GM23338 (cell line): Measurements from ENCODE around the gene RIOK1. TPM values are rescaled to one million over a fixed set of nuclear protein-coding genes. Genes with fewer than 3 reads are reported as not detected.
A peak's percentile ranks its signal among the peaks of the same experiment; 100 is the strongest.

ENCODE experiments used
- ATAC-seq: fragments of 200-7000 bp; cut with Tn5 transposase; 3 replicates; pipeline ENCODE4 v1.9.1; 2020
- DNase-seq: peaks from one replicate; pipeline ENCODE4 v3.0.0-alpha.2; 2015; ENCODE audit warnings: low spot score
- H2AFZ ChIP-seq: fragments of 200-600 bp; sonication (generic); 2 replicates; pipeline ENCODE4 v1.8.0; 2016; ENCODE audit warnings: antibody characterized with exemption, mild to moderate bottlenecking, moderate library complexity
- H3F3A ChIP-seq: fragments of 200-600 bp; sonication (generic); replicated peaks from 2 replicates; pipeline ENCODE4 v1.8.0; 2017; ENCODE audit warnings: antibody characterized with exemption, mixed run types, low read depth
- H3K27ac ChIP-seq: fragments of 200-600 bp; sonication (generic); 2 replicates; pipeline ENCODE4 v1.6.1; 2016; ENCODE audit warnings: low read depth
- H3K27me3 ChIP-seq: fragments of 200-600 bp; sonication (generic); 2 replicates; pipeline ENCODE4 v1.8.0; 2016; ENCODE audit warnings: mild to moderate bottlenecking, mixed run types, moderate library complexity; ENCODE audit not compliant: insufficient read depth
- H3K36me3 ChIP-seq: fragments of 200-600 bp; sonication (generic); 2 replicates; pipeline ENCODE4 v1.8.0; 2016; ENCODE audit warnings: mild to moderate bottlenecking; ENCODE audit not compliant: insufficient read depth
- H3K4me1 ChIP-seq: fragments of 200-600 bp; sonication (generic); 2 replicates; pipeline ENCODE4 v1.8.0; 2016; ENCODE audit warnings: mild to moderate bottlenecking, moderate library complexity; ENCODE audit not compliant: insufficient read depth
- H3K4me2 ChIP-seq: fragments of 200-600 bp; sonication (generic); 2 replicates; pipeline ENCODE4 v1.7.1; 2017; ENCODE audit warnings: mixed run types
- H3K4me3 ChIP-seq: fragments of 200-600 bp; sonication (generic); 2 replicates; pipeline ENCODE4 v1.6.1; 2016; ENCODE audit warnings: mixed run types
- H3K79me2 ChIP-seq: fragments of 200-600 bp; sonication (generic); replicated peaks from 2 replicates; pipeline ENCODE4 v1.8.0; 2017; ENCODE audit warnings: mild to moderate bottlenecking; ENCODE audit not compliant: insufficient read depth
- H3K9me2 ChIP-seq: fragments of 200-600 bp; sonication (generic); 2 replicates; pipeline ENCODE4 v1.8.0; 2017; ENCODE audit not compliant: insufficient read depth
- H4K20me1 ChIP-seq: fragments of 200-600 bp; sonication (generic); replicated peaks from 2 replicates; pipeline ENCODE4 v1.8.0; 2017; ENCODE audit warnings: mild to moderate bottlenecking; ENCODE audit not compliant: insufficient read depth
- H3K27ac Mint-ChIP-seq: 2 replicates; pipeline ENCODE4 v1.8.0; 2020; ENCODE audit warnings: inconsistent platforms, mild to moderate bottlenecking, moderate library complexity, mixed read lengths
- H3K27me3 Mint-ChIP-seq: 3 replicates; pipeline ENCODE4 v1.8.0; 2022; ENCODE audit warnings: low read depth, mild to moderate bottlenecking, moderate library complexity, mixed read lengths, inconsistent platforms; ENCODE audit not compliant: insufficient read depth, poor library complexity
- H3K36me3 Mint-ChIP-seq: 3 replicates; pipeline ENCODE4 v1.8.0; 2021; ENCODE audit warnings: low read depth, mild to moderate bottlenecking, inconsistent platforms, moderate library complexity, mixed read lengths
- H3K4me1 Mint-ChIP-seq: 3 replicates; pipeline ENCODE4 v1.8.0; 2020; ENCODE audit warnings: mild to moderate bottlenecking, inconsistent platforms, mixed read lengths
- H3K4me3 Mint-ChIP-seq: 3 replicates; pipeline ENCODE4 v1.8.0; 2021; ENCODE audit warnings: moderate library complexity, mild to moderate bottlenecking, inconsistent platforms, mixed read lengths
- H3K9me3 Mint-ChIP-seq: 3 replicates; pipeline ENCODE4 v1.8.0; 2020; ENCODE audit warnings: moderate library complexity, mild to moderate bottlenecking, inconsistent platforms, mixed read lengths
- CREB1 ChIP-seq: fragments of 250-450 bp; sonication (Bioruptor Pico); IDR thresholded peaks from 2 replicates; pipeline ENCODE4 v1.5.0; 2020; ENCODE audit warnings: low read depth, mild to moderate bottlenecking, moderate library complexity
- CTCF ChIP-seq, 2 experiments: fragments of 200-600 bp in 1 of 2; sonication (generic) in 1 of 2; conservative IDR thresholded peaks; 2 replicates each; pipeline versions ENCODE4 v1.5.1 to v1.6.1; 2016 to 2017; ENCODE audit warnings: antibody characterized with exemption in 2 of 2, low read depth in 2 of 2, mild to moderate bottlenecking in 2 of 2, moderate library complexity in 1 of 2
- ETS1 ChIP-seq: IDR thresholded peaks from 2 replicates; pipeline ENCODE4 v1.6.1; 2016; ENCODE audit warnings: antibody characterized with exemption
- EZH2 ChIP-seq: fragments of 200-600 bp; sonication (generic); IDR thresholded peaks from one replicate; pipeline ENCODE4 v1.8.0; 2017; ENCODE audit warnings: antibody characterized with exemption, mild to moderate bottlenecking, low read depth; ENCODE audit not compliant: unreplicated experiment
- EZH2phosphoT487 ChIP-seq: fragments of 200-600 bp; sonication (generic); IDR thresholded peaks from one replicate; pipeline ENCODE4 v1.8.1; 2018; ENCODE audit warnings: antibody characterized with exemption; ENCODE audit not compliant: unreplicated experiment
- JUNB ChIP-seq: IDR thresholded peaks from one replicate; pipeline ENCODE4 v1.6.1; 2016; ENCODE audit warnings: antibody characterized with exemption; ENCODE audit not compliant: unreplicated experiment
- NANOG ChIP-seq: IDR thresholded peaks from 2 replicates; pipeline ENCODE4 v1.6.1; 2016; ENCODE audit warnings: antibody characterized with exemption, borderline replicate concordance
- POLR2AphosphoS5 ChIP-seq: IDR thresholded peaks from 2 replicates; pipeline ENCODE4 v1.6.1; 2016; ENCODE audit warnings: antibody characterized with exemption, low read depth
- REST ChIP-seq: IDR thresholded peaks from one replicate; pipeline ENCODE4 v1.6.1; 2018; ENCODE audit warnings: antibody characterized with exemption; ENCODE audit not compliant: unreplicated experiment
- STAT1 ChIP-seq: IDR thresholded peaks from one replicate; pipeline ENCODE4 v1.6.1; 2016; ENCODE audit warnings: antibody characterized with exemption; ENCODE audit not compliant: unreplicated experiment
- ZNF114 ChIP-seq: fragments of 250-450 bp; sonication (Bioruptor Pico); IDR thresholded peaks from 2 replicates; pipeline ENCODE4 v1.5.0; 2020; ENCODE audit warnings: mild to moderate bottlenecking, moderate library complexity
- ZNF331 ChIP-seq: fragments of 250-450 bp; sonication (Bioruptor Pico); IDR thresholded peaks from 2 replicates; pipeline ENCODE4 v1.5.0; 2020; ENCODE audit warnings: low read depth, mild to moderate bottlenecking, moderate library complexity
- polyA plus RNA-seq: library from polyadenylated mRNA; unstranded; fragments of >200 nt; fragmentation: Nextera tagmentation; extraction: Ambion mirVana; gene quantifications from 2 replicates; pipeline ENCODE4 v1.2.1, GENCODE V29; 2016
- total RNA-seq: library from RNA; depleted of rRNA; stranded (reverse); fragments of >200 nt; shearing (Covaris generic); gene quantifications from 2 replicates; pipeline ENCODE4 v1.2.3, GENCODE V29; 2014
- TF ChIP-seq, protein P1 (sequence below): fragments of 250-450 bp; sonication (Bioruptor Pico); IDR thresholded peaks from 2 replicates; pipeline ENCODE4 v1.5.0; 2020; ENCODE audit warnings: mild to moderate bottlenecking, moderate library complexity

Gene RIOK1
- total and polyA plus RNA-seq, 2 experiments from 2014 or later: 15.5 to 34.3 TPM

DNA sequence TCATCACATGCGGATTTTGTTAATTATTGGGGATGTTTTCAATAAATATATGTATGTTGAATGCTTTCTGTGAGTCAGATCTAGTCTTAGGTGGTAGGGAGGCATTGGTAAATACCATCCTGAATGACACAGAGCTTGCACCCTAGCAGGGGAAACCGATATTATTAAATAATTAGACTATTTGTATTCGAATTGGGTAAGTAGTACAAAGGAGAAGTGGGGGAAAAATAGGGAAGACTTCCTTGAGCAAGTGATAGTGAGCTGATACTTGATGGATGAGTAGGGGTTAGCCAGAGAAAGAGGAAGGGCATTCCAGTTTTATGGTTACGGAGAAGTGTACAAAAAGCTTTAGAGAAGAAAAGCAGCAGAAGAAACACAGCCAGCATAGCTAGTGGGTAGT, 1.5 kb downstream of the RIOK1 start:
- H3F3A ChIP-seq: 0 out of 2 replicates have a peak, but pooled peaks cover 4% of the 10 kb centered on the region
- Mint-ChIP-seq H3K9me3 (no peaks in the 10 kb centered on the region), H3K4me3 (peak overlapping the region; percentile 92), H3K27ac (no peak overlapping the region), H3K27me3 (peaks cover 3% of the 10 kb centered on the region), H3K4me1 (peaks cover 17% of the 10 kb centered on the region), H3K36me3 (peaks cover 30% of the 10 kb centered on the region)
- TF ChIP-seq JUNB: no peak
- TF ChIP-seq ETS1: no peak
- TF ChIP-seq EZH2phosphoT487: no peak
- TF ChIP-seq EZH2: no peak
- no peak for TF ChIP-seq ZNF114 (CRISPR knock-in tag)
- no peak for TF ChIP-seq CREB1 (CRISPR knock-in tag)
- TF ChIP-seq CTCF (conservative IDR thresholded peaks at IDR 0.05; ENCODE audit: low read depth in 2 of 2): no peak
- TF ChIP-seq, protein P1, sequence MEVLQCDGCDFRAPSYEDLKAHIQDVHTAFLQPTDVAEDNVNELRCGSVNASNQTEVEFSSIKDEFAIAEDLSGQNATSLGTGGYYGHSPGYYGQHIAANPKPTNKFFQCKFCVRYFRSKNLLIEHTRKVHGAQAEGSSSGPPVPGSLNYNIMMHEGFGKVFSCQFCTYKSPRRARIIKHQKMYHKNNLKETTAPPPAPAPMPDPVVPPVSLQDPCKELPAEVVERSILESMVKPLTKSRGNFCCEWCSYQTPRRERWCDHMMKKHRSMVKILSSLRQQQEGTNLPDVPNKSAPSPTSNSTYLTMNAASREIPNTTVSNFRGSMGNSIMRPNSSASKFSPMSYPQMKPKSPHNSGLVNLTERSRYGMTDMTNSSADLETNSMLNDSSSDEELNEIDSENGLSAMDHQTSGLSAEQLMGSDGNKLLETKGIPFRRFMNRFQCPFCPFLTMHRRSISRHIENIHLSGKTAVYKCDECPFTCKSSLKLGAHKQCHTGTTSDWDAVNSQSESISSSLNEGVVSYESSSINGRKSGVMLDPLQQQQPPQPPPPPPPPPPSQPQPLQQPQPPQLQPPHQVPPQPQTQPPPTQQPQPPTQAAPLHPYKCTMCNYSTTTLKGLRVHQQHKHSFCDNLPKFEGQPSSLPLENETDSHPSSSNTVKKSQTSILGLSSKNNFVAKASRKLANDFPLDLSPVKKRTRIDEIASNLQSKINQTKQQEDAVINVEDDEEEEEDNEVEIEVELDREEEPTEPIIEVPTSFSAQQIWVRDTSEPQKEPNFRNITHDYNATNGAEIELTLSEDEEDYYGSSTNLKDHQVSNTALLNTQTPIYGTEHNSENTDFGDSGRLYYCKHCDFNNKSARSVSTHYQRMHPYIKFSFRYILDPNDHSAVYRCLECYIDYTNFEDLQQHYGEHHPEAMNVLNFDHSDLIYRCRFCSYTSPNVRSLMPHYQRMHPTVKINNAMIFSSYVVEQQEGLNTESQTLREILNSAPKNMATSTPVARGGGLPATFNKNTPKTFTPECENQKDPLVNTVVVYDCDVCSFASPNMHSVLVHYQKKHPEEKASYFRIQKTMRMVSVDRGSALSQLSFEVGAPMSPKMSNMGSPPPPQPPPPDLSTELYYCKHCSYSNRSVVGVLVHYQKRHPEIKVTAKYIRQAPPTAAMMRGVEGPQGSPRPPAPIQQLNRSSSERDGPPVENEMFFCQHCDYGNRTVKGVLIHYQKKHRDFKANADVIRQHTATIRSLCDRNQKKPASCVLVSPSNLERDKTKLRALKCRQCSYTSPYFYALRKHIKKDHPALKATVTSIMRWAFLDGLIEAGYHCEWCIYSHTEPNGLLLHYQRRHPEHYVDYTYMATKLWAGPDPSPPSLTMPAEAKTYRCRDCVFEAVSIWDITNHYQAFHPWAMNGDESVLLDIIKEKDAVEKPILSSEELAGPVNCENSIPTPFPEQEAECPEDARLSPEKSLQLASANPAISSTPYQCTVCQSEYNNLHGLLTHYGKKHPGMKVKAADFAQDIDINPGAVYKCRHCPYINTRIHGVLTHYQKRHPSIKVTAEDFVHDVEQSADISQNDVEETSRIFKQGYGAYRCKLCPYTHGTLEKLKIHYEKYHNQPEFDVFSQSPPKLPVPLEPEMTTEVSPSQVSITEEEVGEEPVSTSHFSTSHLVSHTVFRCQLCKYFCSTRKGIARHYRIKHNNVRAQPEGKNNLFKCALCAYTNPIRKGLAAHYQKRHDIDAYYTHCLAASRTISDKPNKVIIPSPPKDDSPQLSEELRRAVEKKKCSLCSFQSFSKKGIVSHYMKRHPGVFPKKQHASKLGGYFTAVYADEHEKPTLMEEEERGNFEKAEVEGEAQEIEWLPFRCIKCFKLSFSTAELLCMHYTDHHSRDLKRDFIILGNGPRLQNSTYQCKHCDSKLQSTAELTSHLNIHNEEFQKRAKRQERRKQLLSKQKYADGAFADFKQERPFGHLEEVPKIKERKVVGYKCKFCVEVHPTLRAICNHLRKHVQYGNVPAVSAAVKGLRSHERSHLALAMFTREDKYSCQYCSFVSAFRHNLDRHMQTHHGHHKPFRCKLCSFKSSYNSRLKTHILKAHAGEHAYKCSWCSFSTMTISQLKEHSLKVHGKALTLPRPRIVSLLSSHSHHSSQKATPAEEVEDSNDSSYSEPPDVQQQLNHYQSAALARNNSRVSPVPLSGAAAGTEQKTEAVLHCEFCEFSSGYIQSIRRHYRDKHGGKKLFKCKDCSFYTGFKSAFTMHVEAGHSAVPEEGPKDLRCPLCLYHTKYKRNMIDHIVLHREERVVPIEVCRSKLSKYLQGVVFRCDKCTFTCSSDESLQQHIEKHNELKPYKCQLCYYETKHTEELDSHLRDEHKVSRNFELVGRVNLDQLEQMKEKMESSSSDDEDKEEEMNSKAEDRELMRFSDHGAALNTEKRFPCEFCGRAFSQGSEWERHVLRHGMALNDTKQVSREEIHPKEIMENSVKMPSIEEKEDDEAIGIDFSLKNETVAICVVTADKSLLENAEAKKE (CRISPR knock-in tag): no peak
- no peak for TF ChIP-seq REST
- no peak for TF ChIP-seq ZNF331 (CRISPR knock-in tag)
- TF ChIP-seq STAT1: no peak
- TF ChIP-seq NANOG: no peak
- no peak for TF ChIP-seq POLR2AphosphoS5
- H3K79me2 ChIP-seq: peaks cover 34% of the 10 kb centered on the region
- no peak for ATAC-seq
- peaks cover 19% of the 10 kb centered on the region for H3K4me1 ChIP-seq
- DNase-seq: no peak
- H3K36me3 ChIP-seq: peaks cover 9% of the 10 kb centered on the region
- no peaks in the 10 kb centered on the region for H3K9me2 ChIP-seq
- H3K27me3 ChIP-seq: no peaks in the 10 kb centered on the region
- H3K4me3 ChIP-seq: peak overlapping the region; percentile 82; the same call in 1 of the 2 replicates
- no peak overlapping the region for H3K27ac ChIP-seq
- peak overlapping the region; percentile 96 for H3K4me2 ChIP-seq
- peaks cover 19% of the 10 kb centered on the region for H4K20me1 ChIP-seq
- no peak overlapping the region for H2AFZ ChIP-seq
